Umbilical cord (tissue), 2 donors: Measurements from ENCODE around the gene SYTL3. TPM values are rescaled to one million over a fixed set of nuclear protein-coding genes. Genes with fewer than 3 reads are reported as not detected.
A peak's percentile ranks its signal among the peaks of the same experiment; 100 is the strongest.
"Not testable (repeated sequence)": the region's sequence is repeated elsewhere in the genome, so short reads cannot be mapped to it uniquely, and the experiment has no call there.

Source experiments
- DNase-seq: peaks from one replicate; pipeline ENCODE4 v3.0.0-alpha.2; 2015; ENCODE audit warnings: low spot score
- total RNA-seq: library from RNA; depleted of rRNA; stranded (reverse); fragments of >200 nt; gene quantifications from one replicate; pipeline ENCODE4 v1.2.3, GENCODE V29; 2014; ENCODE audit warnings: low replicate concordance; ENCODE audit not compliant: insufficient read depth

The SYTL3 gene
- 1.7 TPM for total RNA-seq

DNA sequence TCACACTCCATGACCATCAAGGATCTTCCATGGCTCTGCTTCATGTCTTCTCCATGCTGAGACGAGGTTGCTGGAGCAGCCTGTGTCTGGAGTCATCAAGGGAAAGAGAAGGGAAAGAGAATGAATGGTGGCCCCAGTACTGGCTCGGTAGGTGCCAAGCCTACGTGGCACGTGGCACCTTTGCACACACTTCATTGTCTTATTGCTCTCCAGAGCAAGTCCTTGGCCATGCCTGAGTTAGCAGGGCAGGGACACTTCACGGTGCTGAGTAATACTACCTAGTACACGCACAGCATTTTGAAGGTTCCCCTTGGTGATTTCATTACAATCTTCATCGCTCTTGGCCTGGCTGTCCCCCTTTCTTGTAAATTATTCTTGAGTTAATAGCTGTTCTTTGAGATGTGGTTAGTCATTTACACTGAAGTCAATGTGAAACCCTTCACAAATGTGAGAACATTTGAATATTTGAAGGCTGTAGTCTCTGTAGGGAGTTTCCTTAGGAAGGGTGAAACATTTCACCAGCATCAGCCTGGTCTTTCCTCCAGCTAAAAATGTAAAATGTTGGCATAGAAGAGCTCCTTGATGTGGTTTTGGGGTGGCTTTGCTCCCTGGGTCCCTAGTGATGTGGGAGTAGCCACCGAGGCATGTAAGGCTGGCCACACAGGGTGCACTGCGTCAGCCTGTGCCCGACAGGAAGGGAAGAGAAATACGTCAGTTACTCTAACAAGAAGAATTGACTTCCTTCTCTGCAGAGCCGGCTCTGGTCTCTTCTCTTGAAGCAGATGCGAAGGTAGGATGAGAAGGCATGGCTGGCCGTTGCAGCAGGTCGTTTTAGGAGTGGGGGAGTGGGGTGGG is at the start of gene SYTL3:
Gene SYTL3, plus strand, starts transcription at position 766 of the 855 bp plus-strand sequence. CDS start 13,215 bp downstream, outside the sequence.
- no peak for DNase-seq

DNA sequence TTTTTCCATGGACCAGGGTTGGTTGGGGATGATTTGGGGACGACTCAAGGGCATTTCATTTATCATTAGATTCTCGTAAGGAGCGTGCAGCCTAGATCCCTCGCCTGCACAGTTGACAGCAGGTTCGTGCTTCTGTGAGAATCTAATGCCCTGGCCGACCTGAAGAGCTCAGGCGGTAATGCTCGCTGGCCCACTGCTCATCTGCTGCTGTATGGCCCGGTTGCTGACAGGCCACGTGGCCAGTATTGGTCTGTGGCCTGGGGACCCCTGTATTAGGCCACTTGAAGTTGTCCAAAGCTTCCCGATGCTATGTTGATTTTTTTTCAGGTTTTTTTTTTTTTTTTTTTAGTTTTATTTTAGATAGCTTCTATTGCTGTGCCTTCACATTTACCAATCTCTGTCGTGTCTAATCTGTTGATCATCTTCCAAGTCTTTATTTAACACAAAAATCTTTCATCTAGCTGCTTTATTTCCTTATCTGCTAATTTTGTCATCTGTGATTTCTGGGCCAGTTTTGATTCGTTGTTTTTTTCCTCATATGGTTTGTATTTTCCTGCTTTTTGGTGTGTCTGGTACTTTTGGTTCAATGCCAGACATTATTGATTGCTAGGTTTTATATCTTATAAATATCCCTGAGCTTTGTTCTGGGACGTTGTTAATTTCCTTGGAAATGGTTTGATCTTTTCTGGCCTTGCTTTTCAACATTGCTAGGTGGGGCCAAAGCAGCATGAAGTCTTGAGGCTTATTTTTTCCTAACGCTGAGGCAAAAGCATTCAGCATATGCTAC is 46.4 kb upstream of the SYTL3 start:
- DNase-seq: no peak

GRCh38 chr6:158604048-158604406 is 45.8 kb upstream of the SYTL3 start:
- no peak for DNase-seq

- DNase-seq: peak; percentile 70
Measured at GRCh38 chr6:158605266-158605878, 44.5 kb upstream of the SYTL3 start.

GRCh38 chr6:158606011-158606410 is 43.8 kb upstream of the SYTL3 start:
- DNase-seq: not testable (repeated sequence)

- DNase-seq: no peak
Measured at GRCh38 chr6:158606935-158607334, 42.9 kb upstream of the SYTL3 start.

GRCh38 chr6:158607411-158608170 is 42.3 kb upstream of the SYTL3 start:
- DNase-seq: no peak

DNA sequence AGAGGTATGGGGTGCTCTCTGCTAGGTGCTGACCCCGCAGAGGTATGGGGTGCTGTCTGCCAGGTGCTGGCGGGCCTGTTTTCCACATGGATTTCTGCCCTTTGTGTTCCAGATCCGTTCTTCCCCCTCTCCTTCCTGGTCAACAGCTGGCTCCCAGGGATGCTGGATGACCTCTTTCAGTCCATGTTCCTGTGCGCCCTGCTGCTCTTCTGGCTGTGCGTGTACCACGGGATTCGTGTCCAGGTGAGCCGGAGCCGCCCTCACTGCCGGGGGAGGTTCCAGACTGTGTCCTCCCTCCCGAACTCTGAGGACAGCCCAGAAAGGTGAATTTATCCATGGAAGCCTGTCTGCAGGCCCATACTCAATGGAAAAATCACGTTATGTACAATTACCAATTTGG is 41.6 kb upstream of the SYTL3 start:
- no peak for DNase-seq

DNA sequence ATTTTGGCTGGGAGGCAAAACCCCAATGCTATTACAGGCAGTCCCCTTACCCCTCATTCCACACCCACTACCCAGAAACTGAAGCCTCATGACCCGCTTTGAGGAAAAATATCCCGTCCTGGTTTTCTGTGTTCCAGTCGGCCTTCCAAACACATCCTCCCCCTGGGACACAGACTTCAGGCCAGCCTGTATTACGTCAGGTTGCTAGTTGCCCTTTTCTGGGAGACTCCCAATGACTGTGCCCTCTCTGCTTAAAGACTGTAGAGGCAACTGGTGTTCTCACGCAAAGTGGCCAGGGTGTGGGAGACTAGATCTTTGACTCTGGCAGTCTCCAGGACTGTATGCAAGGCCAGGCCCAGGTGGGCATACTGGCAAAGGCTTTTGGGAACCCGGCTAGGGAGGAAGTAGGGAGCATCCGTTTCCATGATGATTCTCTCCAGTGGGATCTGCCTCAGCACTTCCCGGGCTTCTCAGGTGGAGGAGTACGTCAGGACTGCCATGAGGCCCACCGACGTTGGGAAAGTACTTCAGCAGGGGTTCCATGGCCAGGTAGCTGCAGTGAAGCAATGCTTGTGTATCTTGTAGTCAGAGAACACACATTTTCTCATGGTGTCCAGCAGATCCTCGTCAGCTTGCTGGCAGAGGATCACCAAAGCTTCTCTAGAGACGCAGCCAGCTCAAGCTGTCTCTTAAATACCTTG is 40.2 kb upstream of the SYTL3 start:
- no peak for DNase-seq

DNA sequence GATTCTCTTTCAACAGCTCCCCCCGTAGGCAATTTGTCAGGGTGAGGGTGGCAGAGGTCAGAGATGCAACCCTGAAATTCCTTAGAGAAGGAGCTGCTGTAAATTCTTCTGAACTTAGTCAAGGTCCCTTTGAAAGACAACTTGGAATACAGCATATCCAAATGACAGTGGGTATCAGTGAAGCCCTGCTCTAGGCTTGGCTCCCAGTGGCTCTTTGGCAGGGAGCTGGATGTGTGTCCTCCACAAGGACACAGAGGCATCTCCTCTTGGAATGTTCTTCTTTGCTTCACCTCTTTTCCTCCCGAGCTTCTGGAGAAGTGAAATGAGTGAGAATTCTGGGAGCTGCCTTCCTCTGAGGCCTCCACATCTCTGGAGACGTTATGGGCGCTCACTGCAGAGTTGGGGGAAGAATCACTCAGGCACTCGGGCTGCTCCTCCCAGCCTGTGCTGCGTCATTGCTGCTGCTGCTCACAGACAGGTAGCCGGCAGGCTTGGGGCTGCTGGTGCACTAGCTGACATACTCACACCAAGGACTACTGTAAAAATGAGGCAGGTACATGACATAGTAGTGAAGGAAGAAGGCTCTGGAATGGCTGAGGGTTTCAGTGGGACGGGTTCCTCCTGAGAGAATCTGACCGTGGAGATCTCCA is 39.4 kb upstream of the SYTL3 start:
- no peak for DNase-seq

DNA sequence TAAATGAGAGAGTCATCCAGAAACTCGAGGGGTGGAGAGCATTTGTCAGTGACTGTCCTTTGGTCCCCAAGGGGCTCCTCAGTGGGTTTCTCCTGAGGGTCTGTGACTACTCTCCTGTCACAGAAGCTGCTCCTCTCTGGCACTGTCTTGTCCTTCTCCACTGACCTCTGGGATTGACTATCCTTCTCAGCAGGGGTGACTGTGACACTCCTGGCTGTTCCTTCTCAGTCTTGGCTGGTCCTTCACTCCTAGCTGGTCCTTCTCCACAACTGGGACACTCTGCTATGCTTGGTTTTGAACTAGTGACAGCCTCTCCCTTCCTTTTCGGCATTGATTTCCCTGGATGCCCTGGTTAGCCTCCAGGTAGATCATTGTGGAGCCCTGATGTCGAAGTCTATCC is 38.8 kb upstream of the SYTL3 start:
- DNase-seq: no peak

- peak; percentile 62 for DNase-seq
Measured at GRCh38 chr6:158611541-158612370, 38.1 kb upstream of the SYTL3 start.

GRCh38 chr6:158614606-158615005 is 35.2 kb upstream of the SYTL3 start:
- DNase-seq: not testable (repeated sequence)

- DNase-seq: not testable (repeated sequence)
Measured at GRCh38 chr6:158618289-158618688, 31.6 kb upstream of the SYTL3 start.

DNA sequence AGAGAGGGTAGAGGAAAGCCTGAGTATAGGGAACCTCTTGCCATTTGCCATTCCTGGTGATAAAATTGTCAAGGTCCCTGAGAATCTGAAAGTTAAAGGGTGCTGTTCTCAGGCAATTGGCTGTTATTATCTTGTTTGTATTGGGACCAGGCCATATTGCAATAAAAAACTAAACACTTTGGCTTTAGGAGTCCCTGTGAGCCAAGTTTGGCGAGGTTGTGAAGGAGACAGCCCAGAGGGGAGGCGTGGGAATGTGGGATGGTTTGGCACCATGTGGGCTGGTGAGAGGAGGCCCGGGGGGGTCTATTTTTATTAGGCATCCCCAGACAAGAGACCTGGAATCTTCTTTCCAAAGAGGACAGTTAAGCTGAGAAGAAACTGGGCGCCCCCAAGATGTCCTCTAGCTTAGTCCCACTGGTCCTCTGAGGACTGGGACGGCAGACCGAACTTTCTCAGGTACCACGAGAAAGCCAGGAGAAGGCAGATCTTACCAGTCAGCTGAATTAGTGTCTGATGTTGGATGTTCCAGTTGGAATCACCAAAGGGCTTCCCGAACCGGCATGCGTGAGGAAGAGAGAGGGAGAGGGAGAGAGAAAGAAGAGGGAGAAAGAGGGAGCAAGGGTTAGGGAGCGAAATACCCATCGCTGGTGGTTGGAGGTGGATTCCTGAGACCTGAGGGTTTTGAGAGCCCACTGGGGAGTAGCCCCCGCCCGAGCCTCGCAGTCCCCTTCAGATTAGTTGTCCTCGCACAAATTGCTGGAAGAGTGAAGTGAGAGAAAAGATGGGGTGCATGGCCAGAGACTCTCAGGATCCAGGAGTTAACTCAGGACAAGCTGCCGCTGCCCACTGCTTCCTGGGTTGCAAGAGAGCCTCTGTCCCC is 29.7 kb upstream of the SYTL3 start:
- DNase-seq: no peak

- DNase-seq: no peak
Measured at GRCh38 chr6:158620963-158621693, 28.7 kb upstream of the SYTL3 start.

GRCh38 chr6:158621694-158622544 is 27.9 kb upstream of the SYTL3 start:
- DNase-seq: no peak
